HCT116 (cell line): ENCODE data around the gene CA5B. TPM values are rescaled to one million over a fixed set of nuclear protein-coding genes. Genes with fewer than 3 reads are reported as not detected.
"Not testable (repeated sequence)": the region's sequence is repeated elsewhere in the genome, so short reads cannot be mapped to it uniquely, and the experiment has no call there.

ENCODE experiments used
- ATAC-seq: fragments of 200-7000 bp; cut with Tn5 transposase; 2 replicates; pipeline ENCODE4 v1.9.1; 2020; ENCODE audit warnings: mild to moderate bottlenecking, moderate library complexity
- BruUV-seq: library from RNA; stranded (reverse); fragments of 400-500 nt; replicated peaks from 2 replicates; lab custom pipeline; 2021; lab: Mats Ljungman, UMichigan
- CTCF ChIA-PET: fragments of 300-600 bp; sonication (Branson Sonifier 250); formaldehyde crosslinking; loops from one replicate; lab custom pipeline; 2021; ENCODE audit warnings: antibody characterized with exemption; lab: Charles Lee
- POLR2A ChIA-PET: fragments of 300-600, 350-600 bp; sonication (Branson Sonifier 250); formaldehyde crosslinking; loops from one replicate; lab custom pipeline; 2021; ENCODE audit warnings: antibody characterized with exemption; lab: Charles Lee
- RAD21 ChIA-PET, 2 experiments: fragments of 300-600 bp; sonication (Branson Sonifier 250); formaldehyde crosslinking; loops; one replicate each; lab custom pipeline; 2023; ENCODE audit warnings: low total read pairs in 2 of 2; ENCODE audit not compliant: uncharacterized antibody in 2 of 2, unreplicated experiment in 2 of 2, low non-redundant PET in 1 of 2; lab: Charles Lee
- DNase-seq: peaks from one replicate; pipeline ENCODE4 v3.0.0-alpha.2; 2010; ENCODE audit warnings: low read depth, low spot score
- H2AFZ ChIP-seq: fragments of 200-600 bp; shearing (Covaris generic), sonication (generic); 2 replicates; pipeline ENCODE4 v1.6.1; 2017; ENCODE audit warnings: low read depth, mixed run types, mixed read lengths, antibody characterized with exemption, low read length; ENCODE audit not compliant: poor library complexity, severe bottlenecking
- H3K27ac ChIP-seq: 2 replicates; pipeline ENCODE4 v1.5.1; 2012; ENCODE audit warnings: low read depth, low read length
- H3K27me3 ChIP-seq: fragments of 200-600 bp; sonication (generic); 2 replicates; pipeline ENCODE4 v1.6.1; 2016; ENCODE audit warnings: mixed run types, low read length, mixed read lengths; ENCODE audit not compliant: insufficient read depth
- H3K36me3 ChIP-seq, 2 experiments: fragments of 200-500 bp in 1 of 2; fragments of 200-600 bp in 1 of 2; sonication (Bioruptor generic) in 1 of 2; sonication (generic) in 1 of 2; 2 replicates each; pipeline versions ENCODE4 v1.5.1 to v1.6.1; 2014 to 2016; ENCODE audit warnings: low read length in 2 of 2, inconsistent platforms in 1 of 2, mixed read lengths in 1 of 2, mixed run types in 1 of 2; ENCODE audit not compliant: insufficient read depth in 2 of 2, control insufficient read depth in 1 of 2
- H3K4me1 ChIP-seq, 2 experiments: fragments of 200-600 bp in 1 of 2; sonication (generic) in 1 of 2; 2 replicates each; pipeline versions ENCODE4 v1.5.1 to v1.6.1; 2012 to 2017; ENCODE audit warnings: low read length in 2 of 2, inconsistent platforms in 1 of 2, mild to moderate bottlenecking in 1 of 2, mixed read lengths in 1 of 2, mixed run types in 1 of 2, moderate library complexity in 1 of 2; ENCODE audit not compliant: insufficient read depth in 2 of 2, control insufficient read depth in 1 of 2
- H3K4me2 ChIP-seq: fragments of 200-600 bp; sonication (generic); 2 replicates; pipeline ENCODE4 v1.6.1; 2017; ENCODE audit warnings: mixed run types, low read length, mixed read lengths
- H3K4me3 ChIP-seq, 2 experiments: fragments of 200-600 bp in 1 of 2; sonication (generic) in 1 of 2; replicated peaks in 1 of 2; 2 replicates each; pipeline ENCODE4 v1.5.1; 2011 to 2016; ENCODE audit warnings: low read length in 2 of 2, control low read depth in 1 of 2, low read depth in 1 of 2, mild to moderate bottlenecking in 1 of 2, mixed read lengths in 1 of 2, mixed run types in 1 of 2
- H3K79me2 ChIP-seq: fragments of 200-600 bp; sonication (generic); 2 replicates; pipeline ENCODE4 v1.6.1; 2017; ENCODE audit warnings: mild to moderate bottlenecking, mixed run types, low read length, moderate library complexity, mixed read lengths; ENCODE audit not compliant: insufficient read depth
- H3K9ac ChIP-seq: fragments of 200-600 bp; sonication (generic); 2 replicates; pipeline ENCODE4 v1.6.1; 2016; ENCODE audit warnings: low read length, mixed read lengths
- H3K9me2 ChIP-seq: fragments of 200-600 bp; sonication (generic), shearing (Covaris generic); 2 replicates; pipeline ENCODE4 v1.6.1; 2017; ENCODE audit warnings: mixed run types, mild to moderate bottlenecking, moderate library complexity; ENCODE audit not compliant: insufficient read depth
- H3K9me3 ChIP-seq, 2 experiments: fragments of 200-500 bp in 1 of 2; fragments of 200-600 bp in 1 of 2; sonication (Bioruptor generic) in 1 of 2; sonication (generic) in 1 of 2; 2 replicates each; pipeline ENCODE4 v1.6.1; 2014 to 2017; ENCODE audit warnings: low read length in 2 of 2, mixed read lengths in 2 of 2, inconsistent platforms in 1 of 2, low read depth in 1 of 2, mild to moderate bottlenecking in 1 of 2, mixed run types in 1 of 2, moderate library complexity in 1 of 2; ENCODE audit not compliant: control insufficient read depth in 1 of 2, insufficient read depth in 1 of 2
- H4K20me1 ChIP-seq: fragments of 200-600 bp; sonication (generic), shearing (Covaris generic); 2 replicates; pipeline ENCODE4 v1.6.1; 2017; ENCODE audit warnings: mixed run types, mild to moderate bottlenecking, moderate library complexity; ENCODE audit not compliant: insufficient read depth
- CBX3 ChIP-seq: IDR thresholded peaks from 2 replicates; pipeline ENCODE4 v1.6.1; 2012; ENCODE audit warnings: low read depth
- EGR1 ChIP-seq: IDR thresholded peaks from 2 replicates; pipeline ENCODE4 v1.6.1; 2012; ENCODE audit warnings: low read depth
- ELF1 ChIP-seq: IDR thresholded peaks from 2 replicates; pipeline ENCODE4 v1.6.1; 2012; ENCODE audit warnings: low read depth, borderline replicate concordance
- EZH2 ChIP-seq: fragments of 200-600 bp; sonication (generic); IDR thresholded peaks from 2 replicates; pipeline ENCODE4 v1.6.1; 2017; ENCODE audit warnings: antibody characterized with exemption, mixed run types
- EZH2phosphoT487 ChIP-seq: fragments of 200-600 bp; IDR thresholded peaks from 2 replicates; pipeline ENCODE4 v1.6.1; 2018; ENCODE audit warnings: antibody characterized with exemption, borderline replicate concordance
- FOSL1 ChIP-seq: IDR thresholded peaks from 2 replicates; pipeline ENCODE4 v1.6.1; 2012; ENCODE audit warnings: low read depth
- JUND ChIP-seq: IDR thresholded peaks from 2 replicates; pipeline ENCODE4 v1.6.1; 2012
- POLR2A ChIP-seq: IDR thresholded peaks from 2 replicates; pipeline ENCODE4 v1.7.0; 2011; ENCODE audit warnings: borderline replicate concordance; ENCODE audit not compliant: insufficient read depth, insufficient read length; ENCODE audit errors: extremely low read depth
- POLR2AphosphoS5 ChIP-seq: IDR thresholded peaks from 2 replicates; pipeline ENCODE4 v1.6.1; 2011; ENCODE audit warnings: mild to moderate bottlenecking, low read depth, low read length, moderate library complexity
- RAD21 ChIP-seq: IDR thresholded peaks from 2 replicates; pipeline ENCODE4 v1.6.1; 2012; ENCODE audit warnings: low read depth, mild to moderate bottlenecking
- SIN3A ChIP-seq: IDR thresholded peaks from 2 replicates; pipeline ENCODE4 v1.6.1; 2012; ENCODE audit warnings: low read depth
- SP1 ChIP-seq: IDR thresholded peaks from 2 replicates; pipeline ENCODE4 v1.6.1; 2012; ENCODE audit warnings: low read depth
- SRF ChIP-seq: IDR thresholded peaks from 2 replicates; pipeline ENCODE4 v1.6.1; 2012; ENCODE audit warnings: low read depth
- YY1 ChIP-seq: IDR thresholded peaks from 2 replicates; pipeline ENCODE4 v1.6.1; 2011; ENCODE audit warnings: low read length, low read depth, moderate library complexity, mild to moderate bottlenecking; ENCODE audit not compliant: insufficient replicate concordance; ENCODE audit errors: extremely low read depth
- ZFX ChIP-seq: fragments of 450-650 bp; IDR thresholded peaks from 2 replicates; pipeline ENCODE4 v1.6.1; 2017
- ZNF274 ChIP-seq: fragments of 200-500 bp; sonication (Bioruptor generic); IDR thresholded peaks from 2 replicates; pipeline ENCODE4 v1.6.1; 2014; ENCODE audit warnings: mild to moderate bottlenecking, low read depth, low read length, inconsistent platforms
- intact Hi-C: fragments of 100-400 bp; cut with micrococcal nuclease; formaldehyde crosslinking; loops from 2 replicates; pipeline ENCODE4 v1.10.0; 2022
- total RNA-seq: library from RNA; stranded (reverse); gene quantifications from one replicate; pipeline ENCODE4 v1.2.1, GENCODE V29; 2021; ENCODE audit not compliant: unreplicated experiment
- TF ChIP-seq, protein P1 (sequence below): IDR thresholded peaks from 2 replicates; pipeline ENCODE4 v1.6.1; 2012
- TF ChIP-seq, protein P2 (sequence below), 3 experiments: fragments of 200-600 bp in 1 of 3; sonication (generic) in 1 of 3; IDR thresholded peaks in 2 of 3; conservative IDR thresholded peaks in 1 of 3; 2 replicates each; pipeline ENCODE4 v1.5.1; 2012 to 2017; ENCODE audit warnings: low read depth in 2 of 3, low read length in 2 of 3, antibody characterized with exemption in 1 of 3, borderline replicate concordance in 1 of 3, control low read depth in 1 of 3, mild to moderate bottlenecking in 1 of 3, mixed read lengths in 1 of 3, mixed run types in 1 of 3, moderate library complexity in 1 of 3; ENCODE audit not compliant: insufficient read depth in 1 of 3
- TF ChIP-seq, protein P3 (sequence below): IDR thresholded peaks from 2 replicates; pipeline ENCODE4 v1.6.1; 2012; ENCODE audit warnings: low read depth

The CA5B gene
- total RNA-seq, 1 experiment from 2014 or later, result 5.5 TPM

DNA sequence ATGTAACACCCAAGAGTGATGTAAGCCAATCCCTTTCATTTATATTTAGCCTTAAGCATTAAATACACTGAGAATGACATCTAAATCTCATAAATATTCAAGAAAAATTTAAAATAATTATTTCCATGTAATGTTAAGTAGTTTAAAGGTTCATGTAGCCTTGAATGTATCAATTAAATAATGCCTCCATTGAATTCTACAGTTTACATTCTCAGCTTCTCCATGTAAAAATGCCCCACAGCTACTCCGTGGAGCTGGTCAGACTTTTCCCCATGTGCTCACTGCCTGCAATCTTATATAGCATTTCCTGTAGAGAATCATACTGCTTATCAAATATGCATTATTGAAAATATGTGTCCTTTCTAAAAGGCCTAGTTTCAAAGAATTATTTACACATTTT, 91.1 kb downstream of the CA5B start:
- DNase-seq (no peak), ATAC-seq (no peak)
- intact Hi-C loops, result no loop called here
- H3K9me2 ChIP-seq, result no peaks in the 10 kb centered on the region
- H2AFZ ChIP-seq, result no peak overlapping the region
- CTCF ChIA-PET, result interaction anchor here (0.9 kb wide), 1 partner anchor 11 kb away, joined by 3 read pairs; no protein-coding TSS in a partner anchor
- no peak for TF ChIP-seq FOSL1
- TF ChIP-seq SRF, result no peak
- no peak for TF ChIP-seq POLR2A
- TF ChIP-seq YY1, result no peak
- TF ChIP-seq, protein P1, sequence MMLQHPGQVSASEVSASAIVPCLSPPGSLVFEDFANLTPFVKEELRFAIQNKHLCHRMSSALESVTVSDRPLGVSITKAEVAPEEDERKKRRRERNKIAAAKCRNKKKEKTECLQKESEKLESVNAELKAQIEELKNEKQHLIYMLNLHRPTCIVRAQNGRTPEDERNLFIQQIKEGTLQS, result no peak
- TF ChIP-seq ZFX, result no peak
- TF ChIP-seq EGR1, result no peak
- TF ChIP-seq RAD21, result no peak
- no peak for TF ChIP-seq EZH2phosphoT487
- TF ChIP-seq ZNF274, result no peak
- TF ChIP-seq JUND, result no peak
- TF ChIP-seq CBX3, result no peak
- TF ChIP-seq SP1, result no peak
- no peak for TF ChIP-seq POLR2AphosphoS5
- TF ChIP-seq EZH2, result no peak
- TF ChIP-seq, protein P2, sequence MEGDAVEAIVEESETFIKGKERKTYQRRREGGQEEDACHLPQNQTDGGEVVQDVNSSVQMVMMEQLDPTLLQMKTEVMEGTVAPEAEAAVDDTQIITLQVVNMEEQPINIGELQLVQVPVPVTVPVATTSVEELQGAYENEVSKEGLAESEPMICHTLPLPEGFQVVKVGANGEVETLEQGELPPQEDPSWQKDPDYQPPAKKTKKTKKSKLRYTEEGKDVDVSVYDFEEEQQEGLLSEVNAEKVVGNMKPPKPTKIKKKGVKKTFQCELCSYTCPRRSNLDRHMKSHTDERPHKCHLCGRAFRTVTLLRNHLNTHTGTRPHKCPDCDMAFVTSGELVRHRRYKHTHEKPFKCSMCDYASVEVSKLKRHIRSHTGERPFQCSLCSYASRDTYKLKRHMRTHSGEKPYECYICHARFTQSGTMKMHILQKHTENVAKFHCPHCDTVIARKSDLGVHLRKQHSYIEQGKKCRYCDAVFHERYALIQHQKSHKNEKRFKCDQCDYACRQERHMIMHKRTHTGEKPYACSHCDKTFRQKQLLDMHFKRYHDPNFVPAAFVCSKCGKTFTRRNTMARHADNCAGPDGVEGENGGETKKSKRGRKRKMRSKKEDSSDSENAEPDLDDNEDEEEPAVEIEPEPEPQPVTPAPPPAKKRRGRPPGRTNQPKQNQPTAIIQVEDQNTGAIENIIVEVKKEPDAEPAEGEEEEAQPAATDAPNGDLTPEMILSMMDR (IDR thresholded peaks at IDR 0.05 in 2 of 3, conservative IDR thresholded peaks at IDR 0.05 in 1 of 3; ENCODE audit: borderline replicate concordance in 1 of 3, insufficient read depth in 1 of 3, low read depth in 2 of 3, low read length in 2 of 3), result no peak
- no peak for TF ChIP-seq ELF1
- TF ChIP-seq SIN3A, result no peak
- TF ChIP-seq, protein P3, sequence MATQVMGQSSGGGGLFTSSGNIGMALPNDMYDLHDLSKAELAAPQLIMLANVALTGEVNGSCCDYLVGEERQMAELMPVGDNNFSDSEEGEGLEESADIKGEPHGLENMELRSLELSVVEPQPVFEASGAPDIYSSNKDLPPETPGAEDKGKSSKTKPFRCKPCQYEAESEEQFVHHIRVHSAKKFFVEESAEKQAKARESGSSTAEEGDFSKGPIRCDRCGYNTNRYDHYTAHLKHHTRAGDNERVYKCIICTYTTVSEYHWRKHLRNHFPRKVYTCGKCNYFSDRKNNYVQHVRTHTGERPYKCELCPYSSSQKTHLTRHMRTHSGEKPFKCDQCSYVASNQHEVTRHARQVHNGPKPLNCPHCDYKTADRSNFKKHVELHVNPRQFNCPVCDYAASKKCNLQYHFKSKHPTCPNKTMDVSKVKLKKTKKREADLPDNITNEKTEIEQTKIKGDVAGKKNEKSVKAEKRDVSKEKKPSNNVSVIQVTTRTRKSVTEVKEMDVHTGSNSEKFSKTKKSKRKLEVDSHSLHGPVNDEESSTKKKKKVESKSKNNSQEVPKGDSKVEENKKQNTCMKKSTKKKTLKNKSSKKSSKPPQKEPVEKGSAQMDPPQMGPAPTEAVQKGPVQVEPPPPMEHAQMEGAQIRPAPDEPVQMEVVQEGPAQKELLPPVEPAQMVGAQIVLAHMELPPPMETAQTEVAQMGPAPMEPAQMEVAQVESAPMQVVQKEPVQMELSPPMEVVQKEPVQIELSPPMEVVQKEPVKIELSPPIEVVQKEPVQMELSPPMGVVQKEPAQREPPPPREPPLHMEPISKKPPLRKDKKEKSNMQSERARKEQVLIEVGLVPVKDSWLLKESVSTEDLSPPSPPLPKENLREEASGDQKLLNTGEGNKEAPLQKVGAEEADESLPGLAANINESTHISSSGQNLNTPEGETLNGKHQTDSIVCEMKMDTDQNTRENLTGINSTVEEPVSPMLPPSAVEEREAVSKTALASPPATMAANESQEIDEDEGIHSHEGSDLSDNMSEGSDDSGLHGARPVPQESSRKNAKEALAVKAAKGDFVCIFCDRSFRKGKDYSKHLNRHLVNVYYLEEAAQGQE, result no peak
- H3K27ac ChIP-seq, result no peak overlapping the region
- BruUV-seq, result no TSS peak
- H3K9me3 ChIP-seq, result no peaks in the 10 kb centered on the region
- no peaks in the 10 kb centered on the region for H4K20me1 ChIP-seq
- H3K36me3 ChIP-seq, result no peaks in the 10 kb centered on the region; a peak in 1 of 4 replicates
- no peak overlapping the region for H3K9ac ChIP-seq
- no peaks in the 10 kb centered on the region for H3K27me3 ChIP-seq
- H3K4me1 ChIP-seq, result no peaks in the 10 kb centered on the region
- RAD21 ChIA-PET, result no interaction called here
- POLR2A ChIA-PET, result no interaction called here
- no peak overlapping the region for H3K4me2 ChIP-seq
- no peaks in the 10 kb centered on the region for H3K79me2 ChIP-seq
- H3K4me3 ChIP-seq, result no peak overlapping the region

DNA sequence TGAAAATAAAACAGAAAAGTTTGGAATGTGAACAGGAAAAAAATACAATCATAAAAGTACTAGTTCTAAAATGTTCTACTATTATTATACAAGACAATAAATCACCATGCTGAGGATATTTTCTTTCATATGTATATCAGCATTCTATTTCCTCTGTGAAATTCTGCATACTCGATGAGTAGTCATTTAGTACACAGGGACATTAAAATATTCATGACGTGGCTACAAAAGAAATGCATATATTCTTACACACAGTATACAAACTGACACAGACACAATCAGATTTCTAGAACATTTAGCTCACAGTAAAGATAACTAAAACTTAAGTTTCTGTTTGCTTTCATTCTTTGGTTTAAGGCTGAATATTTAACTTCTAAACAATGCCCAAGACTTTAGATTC, 93.3 kb downstream of the CA5B start:
- H3K4me2 ChIP-seq, BruUV-seq, H3K27me3 ChIP-seq, H3K9ac ChIP-seq, H2AFZ ChIP-seq, H3K36me3 ChIP-seq, H3K79me2 ChIP-seq, H3K4me3 ChIP-seq, H3K4me1 ChIP-seq, DNase-seq, RAD21 ChIA-PET, H4K20me1 ChIP-seq, H3K27ac ChIP-seq, POLR2A ChIA-PET, intact Hi-C loops, H3K9me3 ChIP-seq, CTCF ChIA-PET, ATAC-seq, H3K9me2 ChIP-seq: not testable (repeated sequence)
